CD4-positive, alpha-beta T cell treated with Interferon gamma for 1 hour (primary cell): ENCODE results near the gene SETBP1.

ENCODE experiments used
- DNase-seq: peaks from one replicate; pipeline ENCODE4 v3.0.0-alpha.2; 2020

The SETBP1 gene

DNA sequence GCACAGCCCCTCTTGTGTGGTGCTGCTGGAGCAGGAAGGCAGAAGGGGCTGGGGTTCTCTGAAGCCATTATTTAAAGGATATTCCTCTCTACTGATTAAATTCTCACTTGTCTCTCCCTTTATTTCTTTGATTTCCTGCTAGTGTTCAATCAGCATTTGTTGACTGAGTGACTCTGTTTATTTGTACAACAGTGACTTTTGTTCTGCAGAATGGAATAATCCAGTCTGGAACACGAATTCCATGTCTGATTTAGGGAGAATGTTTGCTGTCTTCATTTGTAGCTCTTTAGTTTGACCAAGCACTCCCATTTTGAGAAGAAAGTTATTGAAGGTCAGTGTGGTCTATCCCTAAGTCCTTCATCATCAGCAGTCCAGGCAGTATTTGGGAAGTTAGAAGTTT is 141.2 kb downstream of the SETBP1 start:
- no peak for DNase-seq

GRCh38 chr18:44823286-44823685 is 142.6 kb downstream of the SETBP1 start:
- no peak for DNase-seq

GRCh38 chr18:44823782-44824181 is 143.1 kb downstream of the SETBP1 start:
- DNase-seq: no peak

GRCh38 chr18:44824884-44825283 is 144.2 kb downstream of the SETBP1 start:
- no peak for DNase-seq

- DNase-seq: no peak
These were observed 146.0 kb downstream of the SETBP1 start for GRCh38 chr18:44826418-44827259.

GRCh38 chr18:44828080-44828479 is 147.4 kb downstream of the SETBP1 start:
- DNase-seq: no peak

GRCh38 chr18:44830581-44830980 is 149.9 kb downstream of the SETBP1 start:
- DNase-seq: no peak

DNA sequence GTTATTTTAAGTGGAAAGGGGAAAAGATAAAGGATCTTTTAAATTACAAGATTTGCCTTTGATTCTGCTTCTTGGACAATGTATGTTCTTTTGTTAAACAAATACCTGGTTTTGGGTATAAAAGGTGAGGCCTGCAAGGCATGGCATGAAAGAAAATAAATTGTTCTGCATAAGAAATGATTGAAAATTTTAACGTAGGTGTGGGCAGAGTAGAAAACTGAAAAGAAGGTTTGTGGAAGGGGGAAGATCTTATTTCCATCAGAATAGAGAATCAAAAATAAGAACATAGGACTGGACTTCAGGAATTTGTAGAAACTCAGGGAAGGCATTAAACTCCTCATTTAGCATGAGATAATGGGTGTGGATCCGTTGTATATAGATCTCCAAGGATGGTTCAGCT is 153.1 kb downstream of the SETBP1 start:
- no peak for DNase-seq

DNA sequence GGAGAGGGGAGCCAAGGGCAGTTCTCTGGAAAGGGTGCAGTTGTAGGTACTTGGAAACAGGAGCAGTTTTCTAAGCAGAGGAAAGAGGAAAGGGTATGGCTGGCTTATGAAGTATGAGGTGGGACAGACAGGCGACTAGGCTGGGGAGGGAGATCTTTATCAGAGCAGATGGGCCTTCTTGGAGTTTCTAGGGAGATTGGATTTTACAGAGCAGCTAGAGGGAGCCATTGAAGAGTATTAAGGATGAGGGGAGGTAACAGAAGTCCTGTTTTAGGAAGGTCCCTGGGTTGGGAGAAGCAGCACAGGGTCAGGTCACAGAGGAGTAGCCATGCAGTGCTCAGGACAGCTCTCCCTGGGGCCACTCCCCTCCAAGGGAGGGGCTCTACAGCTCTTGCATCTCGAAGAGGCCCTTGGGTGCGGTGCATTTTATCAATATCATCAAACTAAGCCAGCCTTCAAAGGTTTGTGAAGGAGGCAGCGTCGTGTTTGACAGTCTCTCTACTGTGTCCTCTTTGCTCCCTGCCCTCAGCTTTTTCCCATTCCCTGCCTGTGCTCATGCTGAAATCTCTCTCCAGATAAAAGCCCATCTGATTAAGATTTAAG is 154.3 kb downstream of the SETBP1 start:
- no peak for DNase-seq

DNA sequence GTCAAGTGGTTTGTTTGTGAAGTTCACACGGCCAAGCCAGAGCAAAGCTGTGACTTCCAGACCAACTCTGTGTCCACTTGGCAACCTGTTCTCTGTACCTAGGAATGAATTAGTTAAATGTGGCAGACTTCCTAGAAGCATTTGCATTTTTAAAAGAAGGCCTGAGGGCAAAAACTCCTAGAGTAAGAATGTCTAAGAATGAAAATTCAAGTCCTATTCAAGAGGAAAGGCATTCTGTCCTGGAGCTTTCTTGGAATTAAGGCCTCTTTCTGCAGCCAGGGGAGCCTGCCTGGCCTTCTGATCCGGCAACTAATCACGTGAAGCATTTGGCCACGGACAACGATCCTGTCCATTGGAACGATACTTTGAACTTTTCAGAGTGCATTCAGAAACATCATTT is 155.0 kb downstream of the SETBP1 start:
- DNase-seq: no peak

DNA sequence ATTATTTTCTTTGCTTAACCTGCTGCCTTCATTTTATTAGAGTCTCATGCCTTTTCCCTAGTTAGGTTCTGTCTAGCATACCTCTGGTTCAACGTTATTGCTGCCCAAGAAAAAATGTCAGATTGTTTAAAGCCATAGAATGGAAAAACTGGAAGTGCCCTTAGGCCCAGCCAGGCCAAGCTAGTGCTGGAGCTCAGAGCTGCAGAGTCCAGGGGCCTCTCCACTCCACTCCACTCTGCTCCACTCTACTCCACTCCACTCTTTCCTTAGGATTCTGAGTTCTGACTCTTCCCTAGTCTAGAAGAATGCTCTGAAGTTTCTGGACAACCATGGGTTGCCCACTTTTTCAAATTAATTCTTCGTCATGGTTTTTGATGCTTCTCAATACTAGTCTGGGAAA is 155.6 kb downstream of the SETBP1 start:
- DNase-seq: no peak

DNA sequence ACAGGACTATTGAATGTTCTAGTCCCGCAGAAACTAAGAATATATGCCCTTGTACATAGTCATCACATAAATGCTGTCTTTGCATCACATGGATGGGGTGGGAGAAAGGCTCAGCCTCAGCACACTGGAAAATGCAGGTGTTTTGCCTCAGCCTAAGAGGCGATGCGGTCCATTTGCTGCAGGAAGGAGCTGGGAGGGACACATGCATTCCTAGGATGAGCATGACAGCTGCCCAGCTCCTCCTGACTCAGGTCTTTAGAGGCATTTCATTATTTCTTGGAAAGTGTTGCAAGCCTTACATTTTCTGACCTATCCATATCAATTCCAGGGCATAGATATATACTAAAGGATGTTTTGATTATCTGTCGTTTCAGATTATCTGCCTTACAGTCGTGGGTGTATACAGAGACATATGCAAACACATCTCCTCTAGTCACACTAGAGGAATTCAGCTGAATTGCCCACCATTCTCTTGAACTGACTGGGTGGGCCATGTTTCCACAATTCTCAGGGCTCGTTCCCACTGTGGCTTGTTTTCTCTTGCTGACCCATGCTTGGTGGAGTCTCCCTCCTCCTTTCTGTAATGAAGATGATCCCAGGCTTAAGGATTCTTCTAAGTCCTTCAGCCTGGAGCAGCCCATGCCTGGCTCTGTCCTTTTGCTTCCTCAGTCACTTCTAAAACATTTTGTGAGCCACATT is 156.9 kb downstream of the SETBP1 start:
- no peak for DNase-seq

- peak; percentile 73 for DNase-seq
These were observed 158.4 kb downstream of the SETBP1 start for GRCh38 chr18:44838971-44839666.

- DNase-seq: no peak
These were observed 159.5 kb downstream of the SETBP1 start for GRCh38 chr18:44840058-44840790.

DNA sequence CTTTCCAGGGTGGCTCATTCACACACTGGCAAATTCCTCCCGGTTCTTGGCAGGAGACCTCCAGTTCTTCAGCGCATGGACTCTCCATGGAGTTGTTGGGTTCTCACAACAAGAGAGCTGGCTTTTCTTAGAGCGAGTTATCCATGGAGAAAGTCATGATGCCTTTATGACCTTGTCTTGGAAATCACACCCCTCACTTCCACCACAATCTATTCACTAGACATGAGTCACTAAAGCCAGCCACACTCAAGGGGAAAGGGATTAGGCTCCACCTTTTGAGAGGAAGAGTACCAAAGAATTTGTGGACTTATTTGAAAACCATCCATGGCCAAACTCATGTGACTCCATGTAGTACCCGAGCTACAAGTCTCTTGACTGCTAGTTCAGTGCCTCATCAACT is 160.5 kb downstream of the SETBP1 start:
- DNase-seq: no peak

DNA sequence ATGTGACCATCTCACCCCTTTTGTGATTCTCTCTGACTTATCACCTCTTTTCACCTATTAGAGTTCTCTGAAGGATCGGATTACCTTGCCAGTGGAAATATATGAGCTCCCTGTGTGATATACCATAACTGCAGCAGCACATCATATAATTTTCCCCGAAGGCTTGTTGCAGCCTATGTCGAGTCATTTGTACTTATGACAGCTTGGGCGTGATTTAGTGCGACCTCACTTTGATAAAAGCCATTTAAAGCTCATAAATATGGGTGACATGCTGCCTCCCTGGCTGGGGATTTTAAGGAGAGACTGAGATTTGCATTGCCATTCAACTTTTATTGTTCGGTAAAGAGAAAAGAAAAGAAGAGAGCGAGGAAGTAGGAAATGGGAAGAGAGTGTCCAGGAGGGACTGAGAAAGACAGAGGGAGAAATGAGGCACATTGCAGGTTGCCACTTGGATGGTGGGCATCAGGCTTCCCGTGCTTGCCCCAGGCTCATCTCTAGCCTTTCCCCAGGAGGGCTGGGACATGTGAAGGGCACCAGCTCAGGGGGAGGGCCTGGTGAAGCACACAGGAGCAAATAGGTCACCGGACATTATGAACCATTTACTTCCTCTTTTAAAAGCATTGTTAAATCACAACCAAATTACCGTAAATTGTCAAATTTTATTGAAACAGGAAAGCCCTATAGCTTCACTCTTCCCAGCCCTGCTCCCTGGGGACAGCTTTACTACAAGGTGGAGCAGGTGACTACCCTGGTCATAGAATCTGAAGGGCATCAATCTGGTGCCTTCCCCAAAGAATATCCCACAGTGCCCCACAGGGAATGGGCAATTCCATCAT is 161.3 kb downstream of the SETBP1 start:
- DNase-seq: peak; percentile 9

- no peak for DNase-seq
These were observed 162.1 kb downstream of the SETBP1 start for GRCh38 chr18:44842588-44843412.

- no peak for DNase-seq
These were observed 163.8 kb downstream of the SETBP1 start for GRCh38 chr18:44844486-44844885.

- DNase-seq: no peak
These were observed 165.8 kb downstream of the SETBP1 start for GRCh38 chr18:44846450-44846849.

- no peak for DNase-seq
These were observed 168.1 kb downstream of the SETBP1 start for GRCh38 chr18:44848644-44849335.
